IMR-90 (cell line): ENCODE measurements around the gene PGD. TPM values are rescaled to one million over a fixed set of nuclear protein-coding genes. Genes with fewer than 3 reads are reported as not detected.

Source experiments
- ATAC-seq: fragments of 200-7000 bp; cut with Tn5 transposase; 2 replicates; pipeline ENCODE4 v1.9.1; 2020; ENCODE audit warnings: low read depth, mild to moderate bottlenecking, moderate library complexity
- BruUV-seq: library from RNA; stranded (reverse); fragments of 400-500 nt; replicated peaks from 2 replicates; lab custom pipeline; 2021; lab: Mats Ljungman, UMichigan
- CTCF ChIA-PET: fragments of 300-600 bp; formaldehyde crosslinking; extraction: SDS; loops from one replicate; lab custom pipeline; 2021; ENCODE audit warnings: antibody characterized with exemption; lab: Yijun Ruan, JAX
- POLR2A ChIA-PET: fragments of 300-600 bp; sonication (Branson Sonifier 250); formaldehyde crosslinking; loops from one replicate; lab custom pipeline; 2022; ENCODE audit warnings: antibody characterized with exemption; ENCODE audit not compliant: unreplicated experiment; lab: Charles Lee
- DNase-seq: peaks from one replicate; pipeline ENCODE4 v3.0.0; 2013
- H2AFZ ChIP-seq: replicated peaks from 2 replicates; pipeline ENCODE3; 2013; ENCODE audit warnings: low read length, mild to moderate bottlenecking; ENCODE audit not compliant: poor library complexity
- H2AK5ac ChIP-seq: 2 replicates; pipeline ENCODE4 v1.6.1; 2013; ENCODE audit warnings: low read depth, low read length, inconsistent platforms
- H2AK9ac ChIP-seq: replicated peaks from 2 replicates; pipeline ENCODE3; 2013; ENCODE audit warnings: mild to moderate bottlenecking, low read depth, low read length, moderate library complexity; ENCODE audit not compliant: poor library complexity
- H2BK120ac ChIP-seq: 2 replicates; pipeline ENCODE4 v1.6.1; 2013; ENCODE audit warnings: low read depth, low read length, inconsistent platforms
- H2BK15ac ChIP-seq: 3 replicates; pipeline ENCODE4 v1.6.1; 2013; ENCODE audit warnings: low read depth, low read length, inconsistent platforms
- H2BK20ac ChIP-seq: 2 replicates; pipeline ENCODE4 v1.6.1; 2013; ENCODE audit warnings: low read depth, mild to moderate bottlenecking, inconsistent platforms, low read length, moderate library complexity
- H2BK5ac ChIP-seq: 2 replicates; pipeline ENCODE4 v1.6.1; 2013; ENCODE audit warnings: mild to moderate bottlenecking, low read depth, low read length, inconsistent platforms; ENCODE audit not compliant: poor library complexity, severe bottlenecking
- H3K14ac ChIP-seq: replicated peaks from 2 replicates; pipeline ENCODE4 v1.6.1; 2013; ENCODE audit warnings: low read depth, low read length, inconsistent platforms
- H3K18ac ChIP-seq: 2 replicates; pipeline ENCODE4 v1.6.1; 2013; ENCODE audit warnings: low read depth, low read length, control low read depth
- H3K23ac ChIP-seq: 2 replicates; pipeline ENCODE4 v1.6.1; 2013; ENCODE audit warnings: low read depth, low read length, inconsistent platforms
- H3K27ac ChIP-seq: 2 replicates; pipeline ENCODE4 v1.5.1; 2013; ENCODE audit warnings: mild to moderate bottlenecking, control low read depth, low read length; ENCODE audit not compliant: insufficient read depth
- H3K27me3 ChIP-seq: 2 replicates; pipeline ENCODE4 v1.6.1; 2013; ENCODE audit warnings: low read length; ENCODE audit not compliant: control insufficient read depth, insufficient read depth
- H3K36me3 ChIP-seq: 2 replicates; pipeline ENCODE4 v1.6.1; 2013; ENCODE audit warnings: low read length, mixed read lengths; ENCODE audit not compliant: control insufficient read depth, insufficient read depth
- H3K4ac ChIP-seq: 2 replicates; pipeline ENCODE4 v1.6.1; 2013; ENCODE audit warnings: low read depth, low read length, inconsistent platforms
- H3K4me1 ChIP-seq: 2 replicates; pipeline ENCODE4 v1.6.1; 2013; ENCODE audit warnings: low read length, mixed read lengths; ENCODE audit not compliant: control insufficient read depth, insufficient read depth
- H3K4me2 ChIP-seq: 2 replicates; pipeline ENCODE4 v1.6.1; 2013; ENCODE audit warnings: low read depth, mild to moderate bottlenecking, control low read depth, low read length, moderate library complexity
- H3K4me3 ChIP-seq: 2 replicates; pipeline ENCODE4 v1.5.1; 2013; ENCODE audit warnings: low read depth, mild to moderate bottlenecking, control low read depth, low read length, moderate library complexity; ENCODE audit not compliant: insufficient read depth
- H3K56ac ChIP-seq: 2 replicates; pipeline ENCODE4 v1.6.1; 2013; ENCODE audit warnings: low read length, inconsistent platforms; ENCODE audit not compliant: insufficient read depth; ENCODE audit errors: extremely low read depth
- H3K79me1 ChIP-seq, 2 experiments: 2 replicates each; pipeline ENCODE4 v1.6.1; 2013; ENCODE audit warnings: low read length in 2 of 2, inconsistent platforms in 1 of 2, low read depth in 1 of 2
- H3K9ac ChIP-seq: 2 replicates; pipeline ENCODE4 v1.6.1; 2013; ENCODE audit warnings: low read depth, low read length, control low read depth
- H3K9me1 ChIP-seq: 2 replicates; pipeline ENCODE4 v1.6.1; 2013; ENCODE audit warnings: low read length, inconsistent platforms; ENCODE audit not compliant: insufficient read depth
- H3K9me3 ChIP-seq: 2 replicates; pipeline ENCODE4 v1.6.1; 2013; ENCODE audit warnings: low read length; ENCODE audit not compliant: control insufficient read depth, insufficient read depth
- H4K20me1 ChIP-seq: 2 replicates; pipeline ENCODE4 v1.6.1; 2013; ENCODE audit warnings: low read length, inconsistent platforms; ENCODE audit not compliant: insufficient read depth
- H4K5ac ChIP-seq: 2 replicates; pipeline ENCODE4 v1.6.1; 2013; ENCODE audit warnings: mild to moderate bottlenecking, low read depth, low read length, control low read depth
- H4K8ac ChIP-seq, 2 experiments: 2 replicates each; pipeline ENCODE4 v1.6.1; 2013; ENCODE audit warnings: low read depth in 2 of 2, low read length in 2 of 2, control low read depth in 1 of 2, inconsistent platforms in 1 of 2
- H4K91ac ChIP-seq: 2 replicates; pipeline ENCODE4 v1.6.1; 2013; ENCODE audit warnings: low read depth, low read length, inconsistent platforms; ENCODE audit not compliant: insufficient read depth
- BHLHE40 ChIP-seq: fragments of 150-350 bp; IDR thresholded peaks from 2 replicates; pipeline ENCODE4 v1.6.1; 2016; ENCODE audit warnings: mild to moderate bottlenecking, low read depth, low read length
- CHD1 ChIP-seq: IDR thresholded peaks from 2 replicates; pipeline ENCODE4 v1.6.1; 2012; ENCODE audit warnings: low read depth, low read length, improper control_type of control experiment
- CTCF ChIP-seq: conservative IDR thresholded peaks from 2 replicates; pipeline ENCODE4 v1.5.1; 2012; ENCODE audit warnings: mild to moderate bottlenecking, low read depth, low read length, improper control_type of control experiment
- ELK1 ChIP-seq: fragments of 150-350 bp; IDR thresholded peaks from 2 replicates; pipeline ENCODE4 v1.6.1; 2016; ENCODE audit warnings: low read depth, mild to moderate bottlenecking, low read length, moderate library complexity, borderline replicate concordance
- FOS ChIP-seq: fragments of 150-350 bp; IDR thresholded peaks from 2 replicates; pipeline ENCODE4 v1.6.1; 2016; ENCODE audit warnings: low read depth, low read length
- MAZ ChIP-seq: IDR thresholded peaks from 2 replicates; pipeline ENCODE4 v1.6.1; 2012; ENCODE audit warnings: low read depth, mild to moderate bottlenecking, low read length, improper control_type of control experiment, moderate library complexity, borderline replicate concordance
- MXI1 ChIP-seq: IDR thresholded peaks from 2 replicates; pipeline ENCODE4 v1.6.1; 2012; ENCODE audit warnings: low read depth, mild to moderate bottlenecking, low read length, moderate library complexity, borderline replicate concordance
- NFE2L2 ChIP-seq: fragments of 150-350 bp; IDR thresholded peaks from 2 replicates; pipeline ENCODE4 v1.6.1; 2016; ENCODE audit warnings: low read depth, mild to moderate bottlenecking, low read length
- RAD21 ChIP-seq: IDR thresholded peaks from 2 replicates; pipeline ENCODE4 v1.6.1; 2012; ENCODE audit warnings: low read length, improper control_type of control experiment
- RCOR1 ChIP-seq: IDR thresholded peaks from 2 replicates; pipeline ENCODE4 v1.6.1; 2012; ENCODE audit warnings: mild to moderate bottlenecking, low read length, improper control_type of control experiment; ENCODE audit not compliant: insufficient replicate concordance
- RFX5 ChIP-seq: IDR thresholded peaks from 2 replicates; pipeline ENCODE4 v1.8.0; 2012; ENCODE audit warnings: low read depth, mild to moderate bottlenecking, low read length, moderate library complexity
- SMC3 ChIP-seq: fragments of 150-350 bp; IDR thresholded peaks from 2 replicates; pipeline ENCODE4 v1.6.1; 2016; ENCODE audit warnings: low read depth, mild to moderate bottlenecking, antibody characterized with exemption, low read length, moderate library complexity
- WGBS, 2 experiments: methylation state at CpG; one replicate each; pipeline versions ENCODE4 v1.1.5 to v1.1.7; 2013; ENCODE audit warnings: missing lambda C conversion rate in 2 of 2; ENCODE audit not compliant: insufficient read length in 1 of 2; ENCODE audit errors: extremely low coverage in 2 of 2; 5-methylcytosine and 5-hydroxymethylcytosine counted together
- dilution Hi-C: fragments of 300-500 bp; cut with HindIII; formaldehyde crosslinking; loops from one replicate; pipeline ENCODE4 v1.14.3; 2018; ENCODE audit warnings: low sequenced_read_pairs; ENCODE audit not compliant: unreplicated experiment
- in situ Hi-C: fragments of 300-500 bp; cut with MboI; formaldehyde crosslinking; loops from 3 replicates; pipeline ENCODE4 v1.14.3; 2019; ENCODE audit warnings: low sequenced_read_pairs, inconsistent platforms, mixed read lengths
- intact Hi-C: fragments of 100-400 bp; cut with micrococcal nuclease; formaldehyde crosslinking; loops from 2 replicates; pipeline ENCODE4 v1.10.0; 2022
- polyA plus RNA-seq, 3 experiments: library from polyadenylated mRNA; depleted of rRNA; stranded (reverse); fragments of >200 nt; gene quantifications; 2 replicates each; pipeline ENCODE4 v1.2.3, GENCODE V29; 2012; ENCODE audit warnings: low replicate concordance in 1 of 3
- total RNA-seq: library from RNA; depleted of rRNA; stranded (reverse); fragments of >200 nt; gene quantifications from 2 replicates; pipeline ENCODE4 v1.2.3, GENCODE V29; 2012
- TF ChIP-seq, protein P1 (sequence below): fragments of 150-350 bp; IDR thresholded peaks from 2 replicates; pipeline ENCODE4 v1.6.1; 2017; ENCODE audit warnings: mild to moderate bottlenecking, antibody characterized with exemption, low read length, low read depth

The PGD gene
- total and polyA plus RNA-seq, 2 of the 4 experiments (the other 2 are of a cell fraction), result 118 to 216 TPM

- Histone ChIP-seq H3K4me2 (peak overlapping the region; percentile 99), H3K4me1 (peaks cover 2% of the 10 kb centered on the region; the same call in 1 of the 2 replicates), H3K4me3 (peak overlapping the region; percentile 76), H3K9me1 (peaks cover 4% of the 10 kb centered on the region), H3K18ac (peak overlapping the region; percentile 36; the same call in 1 of the 2 replicates), H2BK15ac (no peak overlapping the region; the same call in 2 of the 3 replicates), H4K91ac (no peak overlapping the region; the same call in 1 of the 2 replicates), H3K4ac (peak overlapping the region; percentile 79), H4K20me1 (no peaks in the 10 kb centered on the region), H3K23ac (peak overlapping the region; percentile 92), H4K8ac (peak overlapping the region; percentile 79 to 96), H3K79me1 (peaks cover 7 to 24% of the 10 kb centered on the region in 2 experiments; a peak in 3 of 4 replicates), H3K36me3 (0 out of 2 replicates have a peak, but pooled peaks cover 2% of the 10 kb centered on the region), H3K27me3 (no peaks in the 10 kb centered on the region), H2BK5ac (peak overlapping the region; percentile 27), H2AK5ac (peak overlapping the region; percentile 74), H3K56ac (no peak overlapping the region), H2BK120ac (peak overlapping the region; percentile 35; the same call in 1 of the 2 replicates), H3K9ac (peak overlapping the region; percentile 78), H2AK9ac (peak overlapping the region; percentile 94), H4K5ac (peak overlapping the region; percentile 87), H3K27ac (peak overlapping the region; percentile 55; the same call in 1 of the 2 replicates), H2AFZ (peak overlapping the region; percentile 100), H2BK20ac (no peak overlapping the region), H3K14ac (peak overlapping the region; percentile 88), H3K9me3 (no peaks in the 10 kb centered on the region)
- in situ Hi-C loops, result no loop called here
- POLR2A ChIA-PET, result no interaction called here
- CTCF ChIA-PET, result interaction anchor here (0.9 to 1.9 kb wide), 7 partner anchors 30 to 64 kb away, joined by 3 to 12 read pairs (median 3); no protein-coding TSS in a partner anchor
- TF ChIP-seq RAD21, result no peak
- TF ChIP-seq, protein P1, sequence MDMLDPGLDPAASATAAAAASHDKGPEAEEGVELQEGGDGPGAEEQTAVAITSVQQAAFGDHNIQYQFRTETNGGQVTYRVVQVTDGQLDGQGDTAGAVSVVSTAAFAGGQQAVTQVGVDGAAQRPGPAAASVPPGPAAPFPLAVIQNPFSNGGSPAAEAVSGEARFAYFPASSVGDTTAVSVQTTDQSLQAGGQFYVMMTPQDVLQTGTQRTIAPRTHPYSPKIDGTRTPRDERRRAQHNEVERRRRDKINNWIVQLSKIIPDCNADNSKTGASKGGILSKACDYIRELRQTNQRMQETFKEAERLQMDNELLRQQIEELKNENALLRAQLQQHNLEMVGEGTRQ, result no peak
- TF ChIP-seq NFE2L2, result no peak
- TF ChIP-seq ELK1, result no peak
- no peak for TF ChIP-seq FOS
- TF ChIP-seq CHD1, result no peak
- no peak for TF ChIP-seq MAZ
- no peak for TF ChIP-seq RFX5
- no peak for TF ChIP-seq SMC3
- no peak for TF ChIP-seq MXI1
- no peak for TF ChIP-seq RCOR1
- TF ChIP-seq BHLHE40, result no peak
- TF ChIP-seq CTCF, result no peak
- DNase-seq (peak; percentile 17), ATAC-seq (no peak)
- WGBS, 2 experiments, result 47% methylated on average over 7 of the region's 16 CpGs; no CpG with 5 or more reads in 1 of the 2 experiments
- BruUV-seq, result no TSS peak
- dilution Hi-C loops, result no loop called here
- intact Hi-C loops, result loop anchor here (1.0 to 10.0 kb wide), 4 partner anchors 64 to 555 kb away; partner anchors contain the start of genes LZIC, NMNAT1 and UBE4B
These were observed 31.0 kb downstream of the PGD start for GRCh38 chr1:10429868-10430215.
